ENCODE results near the gene SYNPO2.
"Not testable (repeated sequence)": the region's sequence is repeated elsewhere in the genome, so short reads cannot be mapped to it uniquely, and the experiment has no call there.

The SYNPO2 gene

DNA sequence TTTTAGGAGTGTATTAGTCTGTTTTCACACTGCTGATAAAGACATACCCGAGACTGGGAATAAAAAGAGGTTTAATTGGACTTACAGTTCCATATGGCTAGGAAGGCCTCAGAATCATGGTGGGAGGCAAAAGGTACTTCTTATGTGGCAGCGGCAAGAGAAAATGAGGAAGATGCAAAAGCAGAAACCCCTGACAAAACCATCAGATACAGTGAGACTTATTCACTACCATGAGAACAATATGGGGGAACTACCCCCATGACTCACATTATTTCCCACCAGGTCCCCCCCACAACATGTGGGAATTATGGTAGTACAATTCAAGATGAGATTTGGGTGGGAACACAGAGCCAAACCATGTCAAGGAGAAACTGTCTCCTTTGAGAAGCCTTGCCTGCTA lies 121.6 kb downstream of the SYNPO2 start:
- DNase-seq: not testable (repeated sequence)

- DNase-seq: no peak
These were observed 122.4 kb downstream of the SYNPO2 start for GRCh38 chr4:119010909-119011606.

DNA sequence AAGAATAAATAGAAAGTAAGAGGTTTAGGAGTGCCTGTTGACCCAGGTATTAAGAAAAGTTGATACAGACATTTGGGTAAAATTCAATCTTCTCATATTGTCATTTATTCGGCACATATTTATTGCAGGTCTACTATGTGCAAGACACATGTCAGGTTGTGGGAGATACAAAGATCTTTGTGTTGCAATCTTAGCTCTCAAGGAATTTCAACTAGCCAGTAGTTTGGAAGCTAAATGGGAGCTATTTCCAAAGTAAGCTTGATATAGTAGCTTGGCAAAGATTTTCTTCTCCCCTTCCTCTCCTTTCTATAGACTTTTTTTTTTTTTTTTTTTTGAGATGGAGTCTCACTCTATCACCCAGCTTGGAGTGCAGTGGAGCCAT lies 122.9 kb downstream of the SYNPO2 start:
- DNase-seq: no peak

- DNase-seq: no peak
These were observed 126.0 kb downstream of the SYNPO2 start for GRCh38 chr4:119014658-119015057.

DNA sequence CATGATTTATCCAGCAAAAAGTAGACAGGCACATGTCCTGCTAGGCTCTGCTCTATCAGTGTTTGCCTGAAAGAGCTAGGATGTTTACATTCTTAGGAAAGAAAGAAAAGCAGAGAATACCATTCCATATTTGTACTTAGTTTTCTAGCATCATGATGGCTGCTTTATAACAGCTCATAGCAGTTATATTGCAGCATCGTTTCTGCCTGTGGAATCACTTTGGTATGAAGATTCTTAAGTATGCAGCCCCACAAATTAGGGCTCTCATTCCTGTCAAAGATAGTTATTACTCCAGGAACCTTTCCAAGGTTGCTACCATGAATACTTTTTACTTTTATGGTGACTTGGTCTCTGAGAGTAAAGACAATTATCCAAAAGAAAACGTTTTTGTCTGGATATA lies 128.0 kb downstream of the SYNPO2 start:
- DNase-seq: no peak

- DNase-seq: no peak
These were observed 129.0 kb downstream of the SYNPO2 start for GRCh38 chr4:119017636-119018035.

DNA sequence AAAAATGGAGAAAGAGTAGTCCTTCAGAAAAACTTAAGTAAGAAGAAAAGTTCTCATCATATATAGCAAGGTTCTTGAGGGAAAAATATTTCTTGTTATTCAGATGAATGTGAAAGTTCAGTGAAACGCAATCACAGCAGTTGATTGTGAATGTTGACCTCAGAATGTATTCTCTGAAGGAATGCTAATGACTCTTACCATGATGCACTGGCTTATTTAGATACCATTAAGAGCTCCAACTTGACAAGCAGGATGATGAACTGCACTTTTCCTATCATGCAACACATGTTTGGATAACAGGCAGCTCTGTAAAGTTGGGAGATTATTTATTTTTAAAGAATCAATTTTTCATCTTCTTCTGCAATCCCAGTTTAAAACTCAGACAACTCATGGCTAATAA lies 131.5 kb downstream of the SYNPO2 start:
- no peak for DNase-seq

- not testable (repeated sequence) for DNase-seq
These were observed 133.9 kb downstream of the SYNPO2 start for GRCh38 chr4:119022520-119022919.

DNA sequence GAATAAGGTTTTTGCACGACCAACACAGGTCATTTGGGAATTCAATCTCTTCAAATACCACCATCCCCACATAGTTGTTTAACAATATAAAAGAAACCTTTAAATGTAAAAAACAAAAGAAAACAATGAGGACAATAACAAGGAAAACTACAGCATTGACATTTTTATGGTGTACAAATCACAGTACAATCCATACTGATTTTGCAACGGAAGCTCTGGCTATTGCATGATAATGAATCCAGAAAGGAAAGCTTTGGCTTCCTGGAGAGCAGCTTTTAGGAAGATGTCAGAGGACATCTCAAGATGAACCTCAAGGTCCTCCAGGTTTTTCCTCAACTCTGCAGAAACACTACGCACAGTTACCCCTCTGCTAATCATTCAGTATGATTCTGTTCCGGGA lies 135.4 kb downstream of the SYNPO2 start:
- no peak for DNase-seq

- DNase-seq: no peak
These were observed 136.8 kb downstream of the SYNPO2 start for GRCh38 chr4:119025420-119025819.

GRCh38 chr4:119025916-119026661 lies 137.4 kb downstream of the SYNPO2 start:
- no peak for DNase-seq

- no peak for DNase-seq
These were observed 138.2 kb downstream of the SYNPO2 start for GRCh38 chr4:119026662-119027444.

GRCh38 chr4:119027811-119028210 lies 139.2 kb downstream of the SYNPO2 start:
- DNase-seq: no peak

GRCh38 chr4:119028296-119028695 lies 139.6 kb downstream of the SYNPO2 start:
- DNase-seq: no peak

DNA sequence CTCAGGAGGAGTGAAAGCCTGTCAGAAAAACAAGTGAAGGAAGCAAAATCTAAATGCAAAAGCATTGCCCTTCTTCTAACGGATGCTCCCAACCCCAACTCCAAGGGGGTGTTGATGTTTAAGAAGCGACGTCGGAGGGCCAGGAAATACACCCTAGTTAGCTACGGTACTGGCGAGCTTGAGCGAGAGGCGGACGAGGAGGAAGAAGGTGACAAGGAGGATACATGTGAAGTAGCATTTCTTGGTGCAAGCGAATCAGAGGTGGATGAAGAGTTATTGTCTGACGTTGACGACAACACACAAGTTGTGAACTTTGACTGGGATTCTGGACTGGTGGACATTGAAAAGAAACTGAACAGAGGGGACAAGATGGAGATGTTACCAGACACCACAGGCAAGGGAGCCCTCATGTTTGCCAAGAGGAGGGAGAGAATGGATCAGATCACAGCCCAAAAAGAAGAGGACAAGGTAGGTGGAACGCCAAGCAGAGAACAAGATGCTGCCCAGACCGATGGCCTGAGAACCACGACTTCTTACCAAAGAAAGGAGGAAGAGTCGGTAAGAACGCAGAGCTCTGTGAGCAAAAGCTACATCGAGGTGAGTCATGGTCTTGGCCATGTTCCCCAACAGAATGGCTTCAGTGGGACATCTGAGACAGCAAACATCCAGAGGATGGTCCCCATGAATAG lies 141.3 kb downstream of the SYNPO2 start:
- no peak for DNase-seq

DNA sequence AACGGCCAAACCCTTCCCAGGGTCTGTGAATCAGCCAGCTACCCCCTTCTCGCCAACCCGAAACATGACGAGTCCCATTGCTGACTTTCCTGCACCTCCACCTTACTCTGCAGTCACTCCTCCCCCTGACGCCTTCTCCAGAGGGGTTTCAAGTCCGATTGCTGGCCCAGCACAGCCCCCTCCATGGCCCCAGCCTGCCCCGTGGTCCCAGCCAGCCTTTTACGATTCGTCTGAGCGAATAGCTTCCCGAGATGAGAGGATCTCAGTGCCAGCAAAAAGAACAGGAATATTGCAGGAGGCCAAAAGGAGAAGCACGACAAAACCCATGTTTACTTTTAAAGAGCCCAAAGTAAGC lies 141.9 kb downstream of the SYNPO2 start:
- DNase-seq: no peak

DNA sequence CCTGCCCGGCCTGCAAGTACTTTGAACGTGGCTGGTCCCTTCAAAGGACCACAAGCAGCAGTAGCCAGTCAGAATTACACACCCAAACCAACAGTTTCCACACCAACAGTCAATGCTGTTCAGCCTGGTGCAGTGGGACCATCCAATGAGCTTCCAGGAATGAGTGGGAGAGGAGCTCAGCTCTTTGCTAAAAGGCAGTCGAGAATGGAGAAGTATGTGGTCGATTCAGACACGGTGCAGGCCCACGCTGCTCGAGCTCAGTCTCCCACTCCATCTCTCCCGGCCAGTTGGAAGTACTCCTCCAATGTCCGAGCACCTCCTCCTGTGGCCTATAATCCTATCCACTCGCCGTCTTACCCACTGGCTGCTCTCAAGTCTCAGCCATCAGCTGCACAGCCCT lies 142.6 kb downstream of the SYNPO2 start:
- DNase-seq: no peak

- DNase-seq: no peak
These were observed 144.4 kb downstream of the SYNPO2 start for GRCh38 chr4:119032921-119033685.

- no peak for DNase-seq
These were observed 145.8 kb downstream of the SYNPO2 start for GRCh38 chr4:119034276-119035008.

DNA sequence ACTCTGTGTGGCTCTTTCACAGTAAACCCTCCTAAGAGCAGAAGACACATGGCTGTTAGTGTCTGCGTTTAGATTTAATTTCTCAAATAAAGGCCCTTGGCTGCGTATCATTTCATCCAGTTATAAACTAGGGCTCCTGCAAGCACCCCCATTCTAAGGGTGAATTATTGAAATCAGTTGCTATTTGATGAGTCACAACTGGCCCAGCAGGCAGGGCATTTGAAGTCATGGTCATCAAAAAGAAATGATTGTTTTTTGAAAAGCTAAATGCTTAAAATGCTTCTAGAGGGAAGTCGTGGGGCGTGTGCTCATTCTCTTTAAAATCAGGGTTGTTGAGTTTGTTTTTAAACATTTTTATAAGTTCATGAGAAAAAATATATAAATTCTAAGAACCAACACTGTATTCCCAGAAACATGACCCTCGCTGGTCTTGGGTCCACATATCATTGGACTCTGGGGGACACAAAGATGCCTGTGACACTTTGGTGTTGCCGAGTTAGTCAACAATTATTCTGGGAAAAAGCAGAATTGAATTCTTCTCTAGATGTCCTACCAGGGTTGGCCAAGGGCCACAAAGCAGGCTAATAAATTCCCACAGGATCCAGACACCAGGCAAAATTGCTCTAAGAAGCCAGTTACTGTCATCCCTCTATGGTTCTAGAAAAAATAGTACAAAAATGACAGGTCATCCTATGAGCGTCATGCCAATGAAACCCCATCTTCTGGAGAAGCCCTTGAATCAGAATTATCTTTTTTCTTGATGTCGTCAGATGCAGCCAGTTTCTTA lies 147.5 kb downstream of the SYNPO2 start:
- DNase-seq: no peak

- DNase-seq: no peak
These were observed 149.1 kb downstream of the SYNPO2 start for GRCh38 chr4:119037709-119038108.

Data from DMS79 (cell line).